Subcutaneous adipose tissue (tissue), 4 donors: ENCODE measurements around the gene FGFR2. TPM values are rescaled to one million over a fixed set of nuclear protein-coding genes. Genes with fewer than 3 reads are reported as not detected.

Experiments
- total RNA-seq, 4 donors: library from RNA; depleted of rRNA; stranded (reverse); fragments of >200 nt; gene quantifications; one replicate each; pipeline ENCODE4 v1.1.0, GENCODE V29; 2016
- TF ChIP-seq, protein P1 (sequence below): fragments of 450-650 bp; IDR thresholded peaks from one replicate; pipeline ENCODE4 v1.5.1; 2016; ENCODE audit warnings: low read depth, mild to moderate bottlenecking, control low read depth, antibody characterized with exemption, moderate library complexity

FGFR2 gene
- total RNA-seq, 4 donors from 2014 or later = 11.3 to 22.2 (median 14.9) TPM

DNA sequence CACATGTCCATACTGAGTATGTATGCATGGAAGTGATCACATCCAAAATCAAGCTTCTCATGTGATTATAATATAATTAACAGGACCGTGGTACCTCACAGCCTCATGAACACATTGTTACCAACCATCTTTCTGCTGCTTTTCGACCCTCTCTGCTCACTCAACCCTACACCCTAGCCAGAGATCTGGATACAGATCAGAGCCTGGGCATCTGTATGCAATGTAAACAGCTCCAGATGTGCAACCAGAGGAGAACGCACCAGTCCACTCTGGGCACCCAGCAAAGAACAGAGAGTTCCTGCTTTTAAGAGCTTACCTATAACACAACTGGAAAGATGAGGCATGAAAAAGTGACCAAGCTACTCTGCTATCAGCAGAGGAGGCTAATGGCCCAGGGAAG is 145.1 kb downstream of the FGFR2 start:
- TF ChIP-seq, protein P1, sequence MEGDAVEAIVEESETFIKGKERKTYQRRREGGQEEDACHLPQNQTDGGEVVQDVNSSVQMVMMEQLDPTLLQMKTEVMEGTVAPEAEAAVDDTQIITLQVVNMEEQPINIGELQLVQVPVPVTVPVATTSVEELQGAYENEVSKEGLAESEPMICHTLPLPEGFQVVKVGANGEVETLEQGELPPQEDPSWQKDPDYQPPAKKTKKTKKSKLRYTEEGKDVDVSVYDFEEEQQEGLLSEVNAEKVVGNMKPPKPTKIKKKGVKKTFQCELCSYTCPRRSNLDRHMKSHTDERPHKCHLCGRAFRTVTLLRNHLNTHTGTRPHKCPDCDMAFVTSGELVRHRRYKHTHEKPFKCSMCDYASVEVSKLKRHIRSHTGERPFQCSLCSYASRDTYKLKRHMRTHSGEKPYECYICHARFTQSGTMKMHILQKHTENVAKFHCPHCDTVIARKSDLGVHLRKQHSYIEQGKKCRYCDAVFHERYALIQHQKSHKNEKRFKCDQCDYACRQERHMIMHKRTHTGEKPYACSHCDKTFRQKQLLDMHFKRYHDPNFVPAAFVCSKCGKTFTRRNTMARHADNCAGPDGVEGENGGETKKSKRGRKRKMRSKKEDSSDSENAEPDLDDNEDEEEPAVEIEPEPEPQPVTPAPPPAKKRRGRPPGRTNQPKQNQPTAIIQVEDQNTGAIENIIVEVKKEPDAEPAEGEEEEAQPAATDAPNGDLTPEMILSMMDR = no peak

DNA sequence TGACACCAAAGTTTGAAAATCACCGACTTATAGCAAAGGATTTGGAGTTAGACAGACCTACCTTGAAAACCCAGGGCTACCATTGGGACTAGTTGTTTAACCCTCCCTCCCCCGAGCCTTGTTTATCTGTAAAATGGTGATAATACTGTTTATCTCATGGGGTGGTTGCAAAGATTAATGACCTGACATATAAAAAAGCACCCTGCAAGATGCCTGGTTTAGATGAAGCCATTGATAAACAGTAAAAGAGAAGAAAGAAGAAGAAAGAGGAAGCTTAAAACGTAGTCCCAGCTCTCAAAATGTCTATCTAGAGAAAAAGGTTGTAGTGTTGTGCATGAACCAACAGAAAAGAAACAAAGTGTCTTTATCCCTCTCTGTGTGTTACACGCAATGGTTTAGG is 145.7 kb downstream of the FGFR2 start:
- TF ChIP-seq, protein P1 = no peak

DNA sequence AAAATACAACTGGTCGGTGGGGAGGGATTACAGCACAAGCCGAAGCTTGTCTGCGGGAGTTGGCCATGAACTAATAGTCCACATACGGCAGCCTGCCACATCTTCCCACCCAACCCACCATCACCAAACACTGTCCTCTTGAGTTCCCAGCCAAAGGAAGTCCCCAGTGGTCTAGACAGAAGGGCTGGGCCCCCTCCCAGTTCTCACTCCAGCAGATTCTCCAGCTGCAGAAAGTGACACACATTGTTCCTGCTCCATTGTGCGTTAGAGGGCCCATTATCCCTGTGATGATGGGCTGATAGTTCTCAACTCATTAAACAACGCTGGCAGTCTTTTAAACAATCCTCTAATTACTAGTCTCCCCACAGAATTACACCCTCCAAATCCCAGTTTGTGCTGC is 148.0 kb downstream of the FGFR2 start:
- TF ChIP-seq, protein P1 = no peak

DNA sequence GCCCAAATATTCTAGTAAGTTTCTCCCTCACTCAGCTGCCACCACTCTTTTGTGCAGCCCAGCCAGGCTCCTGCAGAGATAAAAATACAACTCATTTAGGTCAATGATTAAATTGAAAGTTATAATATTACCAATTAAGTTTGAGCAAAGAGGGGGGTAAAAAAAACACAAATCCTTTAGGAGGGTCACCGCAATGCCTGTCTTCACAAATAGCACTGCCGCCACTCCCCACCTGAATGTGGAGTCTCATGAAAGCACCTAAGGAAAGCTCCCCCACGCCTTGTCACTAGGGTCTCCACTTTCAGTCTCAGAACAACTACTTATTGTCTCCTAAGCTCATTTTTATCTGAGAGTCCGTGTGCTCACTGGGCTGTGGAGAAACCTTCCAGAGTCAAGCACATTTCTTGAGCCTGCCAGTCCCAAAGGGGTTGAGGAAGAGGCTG is 148.7 kb downstream of the FGFR2 start:
- TF ChIP-seq, protein P1 = no peak

DNA sequence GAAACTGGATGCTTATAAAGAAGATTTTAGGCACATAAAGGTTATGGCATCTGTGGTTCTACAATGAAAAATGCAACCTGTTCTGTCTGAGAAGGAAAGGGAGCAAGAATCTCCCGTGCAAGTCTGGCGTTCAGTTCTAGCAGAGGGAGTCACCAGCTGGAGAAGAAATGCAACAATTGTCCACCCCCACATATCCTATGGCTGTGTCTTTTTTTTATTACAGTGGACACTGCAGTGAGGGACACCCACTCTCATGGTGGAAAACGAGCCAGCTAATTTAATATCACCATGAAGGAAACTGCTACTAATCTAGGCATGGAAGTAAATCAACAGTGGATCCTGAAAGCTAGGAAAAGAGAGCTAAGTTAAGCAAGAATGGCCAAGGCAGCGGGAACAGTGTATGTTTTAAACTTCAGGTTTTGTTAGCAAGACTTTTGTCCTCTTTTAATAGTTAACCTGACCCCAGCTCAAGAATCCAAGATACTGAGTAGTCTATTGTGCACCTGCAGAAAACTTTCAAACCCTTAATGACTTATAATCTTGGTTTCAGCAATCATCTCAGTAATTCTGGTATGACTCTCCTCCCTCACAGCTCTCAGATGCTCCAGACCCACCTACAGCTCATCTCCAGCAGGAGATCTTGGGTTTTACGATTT is 149.3 kb downstream of the FGFR2 start:
- TF ChIP-seq, protein P1 = no peak

DNA sequence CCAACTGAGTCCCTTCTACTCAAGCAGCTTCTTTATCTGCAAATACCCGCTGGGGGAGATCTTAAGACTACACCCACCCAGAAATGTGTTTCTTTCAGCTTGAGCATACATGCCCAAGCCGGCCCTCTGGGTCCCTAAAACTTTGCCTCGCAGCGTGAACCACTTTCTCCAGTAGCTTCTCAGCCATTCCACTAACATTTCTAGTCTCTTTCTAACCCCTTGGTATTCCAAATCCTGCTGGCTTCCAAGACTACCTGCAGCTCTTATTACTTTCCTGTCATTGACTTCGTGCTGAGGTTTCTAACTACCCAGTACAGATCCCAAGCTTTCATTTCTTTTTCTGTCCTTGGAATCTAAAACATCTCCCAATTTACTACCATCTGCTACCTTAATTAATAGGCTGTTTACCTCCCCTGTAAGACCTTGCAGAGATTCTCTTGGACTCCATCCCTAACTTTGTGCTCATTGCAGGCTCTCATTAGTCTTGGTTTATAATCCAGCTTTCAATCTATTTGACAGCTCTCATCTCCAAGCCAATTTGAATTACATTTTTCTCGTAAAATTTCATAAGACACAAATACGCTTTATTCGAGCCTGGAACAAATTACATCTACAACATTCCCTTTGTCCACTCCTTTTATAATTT is 153.6 kb downstream of the FGFR2 start:
- TF ChIP-seq, protein P1 = no peak

DNA sequence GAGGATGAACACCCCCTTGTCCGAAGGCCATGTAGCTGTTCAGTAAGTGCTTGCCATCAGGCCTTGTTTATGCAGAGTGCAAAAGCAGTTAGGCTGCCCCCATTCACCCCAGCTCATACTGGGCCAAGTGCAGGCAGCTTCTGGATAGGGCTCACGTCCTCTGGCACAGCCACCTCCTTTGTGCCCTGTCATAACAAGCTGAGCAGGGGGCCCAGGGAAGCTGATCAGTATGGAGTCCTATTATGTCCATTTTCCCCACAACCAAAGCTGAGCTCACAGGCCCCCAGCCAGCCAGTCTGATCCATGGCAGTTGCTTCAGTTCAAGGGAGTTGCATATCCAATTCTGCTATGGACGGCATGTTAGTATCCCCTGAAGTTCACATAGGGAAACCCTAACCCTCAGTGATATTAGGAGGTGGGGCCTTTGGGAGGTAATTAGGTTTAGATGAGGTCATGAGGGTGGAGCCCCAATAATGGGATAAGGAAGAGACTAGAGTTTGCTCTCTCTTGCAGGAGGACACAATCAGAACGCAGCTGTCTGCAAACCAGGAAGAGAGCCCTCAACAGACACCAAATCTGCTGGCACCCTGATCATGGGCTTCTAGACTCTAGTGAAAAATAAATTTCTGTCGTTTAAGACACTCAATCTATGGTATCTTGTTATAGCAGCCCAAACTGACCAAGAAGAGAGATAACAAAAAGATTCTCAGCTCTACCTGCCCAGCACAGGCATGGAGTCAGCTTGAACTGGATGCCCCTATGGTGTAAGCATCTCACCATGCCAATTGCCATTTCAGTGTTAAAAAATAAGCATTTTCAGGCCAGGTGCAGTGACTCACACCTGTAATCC is 155.9 kb downstream of the FGFR2 start:
- TF ChIP-seq, protein P1 = no peak
